SJSA1 (cell line): Measurements from ENCODE around the gene NOC2L. TPM values are rescaled to one million over a fixed set of nuclear protein-coding genes. Genes with fewer than 3 reads are reported as not detected.

Source experiments
- DNase-seq, 2 experiments: peaks; one replicate each; pipeline ENCODE4 v3.0.0-alpha.2; 2015 to 2020; ENCODE audit warnings: low spot score in 2 of 2, low read depth in 1 of 2
- H3K27ac ChIP-seq: fragments of 250-450 bp; sonication (Bioruptor Pico); 2 replicates; pipeline ENCODE4 v1.5.1; 2020; ENCODE audit warnings: mild to moderate bottlenecking, moderate library complexity
- H3K27me3 ChIP-seq: fragments of 250-450 bp; sonication (Bioruptor Pico); replicated peaks from 2 replicates; pipeline ENCODE4 v1.5.1; 2020; ENCODE audit warnings: mild to moderate bottlenecking, moderate library complexity
- H3K36me3 ChIP-seq: fragments of 250-450 bp; sonication (Bioruptor Pico); 2 replicates; pipeline ENCODE4 v1.5.1; 2020; ENCODE audit warnings: mild to moderate bottlenecking
- H3K4me1 ChIP-seq: fragments of 250-450 bp; sonication (Bioruptor Pico); replicated peaks from 2 replicates; pipeline ENCODE4 v1.6.1; 2021; ENCODE audit warnings: mild to moderate bottlenecking
- H3K4me3 ChIP-seq: fragments of 250-450 bp; sonication (Bioruptor Pico); 2 replicates; pipeline ENCODE4 v1.5.1; 2020; ENCODE audit warnings: mild to moderate bottlenecking
- H3K9me3 ChIP-seq: fragments of 250-450 bp; sonication (Bioruptor Pico); replicated peaks from 2 replicates; pipeline ENCODE4 v1.5.1; 2020; ENCODE audit warnings: mild to moderate bottlenecking
- total RNA-seq: library from RNA; depleted of rRNA; stranded (reverse); fragments of >200 nt; shearing (Covaris generic); gene quantifications from 2 replicates; pipeline ENCODE4 v1.2.3, GENCODE V29; 2014

NOC2L gene
- total RNA-seq, 1 experiment from 2014 or later, result 129 TPM

GRCh38 chr1:934991-935750 is 23.9 kb downstream of the NOC2L start:
- Histone ChIP-seq H3K9me3 (no peaks in the 10 kb centered on the region), H3K4me1 (peaks cover 47% of the 10 kb centered on the region), H3K27me3 (no peaks in the 10 kb centered on the region), H3K4me3 (no peak overlapping the region), H3K27ac (no peak overlapping the region), H3K36me3 (peaks cover 47% of the 10 kb centered on the region)
- no peak for DNase-seq

GRCh38 chr1:933603-933940 is 25.5 kb downstream of the NOC2L start:
- no peak for DNase-seq
- Histone ChIP-seq H3K9me3 (no peaks in the 10 kb centered on the region), H3K27me3 (no peaks in the 10 kb centered on the region), H3K36me3 (peaks cover 42% of the 10 kb centered on the region), H3K4me3 (no peak overlapping the region), H3K27ac (no peak overlapping the region), H3K4me1 (peaks cover 32% of the 10 kb centered on the region)

GRCh38 chr1:932776-933602 is 26.1 kb downstream of the NOC2L start:
- peaks cover 27% of the 10 kb centered on the region for H3K4me1 ChIP-seq
- DNase-seq, result no peak
- H3K27ac ChIP-seq, result no peak overlapping the region
- peaks cover 46% of the 10 kb centered on the region for H3K36me3 ChIP-seq
- H3K9me3 ChIP-seq, result no peaks in the 10 kb centered on the region
- H3K27me3 ChIP-seq, result no peaks in the 10 kb centered on the region
- H3K4me3 ChIP-seq, result no peak overlapping the region

- H3K36me3 ChIP-seq, result peaks cover 50% of the 10 kb centered on the region
- no peak overlapping the region for H3K27ac ChIP-seq
- no peaks in the 10 kb centered on the region for H3K27me3 ChIP-seq
- peaks cover 20% of the 10 kb centered on the region for H3K4me1 ChIP-seq
- no peaks in the 10 kb centered on the region for H3K9me3 ChIP-seq
- H3K4me3 ChIP-seq, result no peak overlapping the region
- DNase-seq, result no peak
Observed at GRCh38 chr1:932173-932510, 26.9 kb downstream of the NOC2L start.

GRCh38 chr1:931380-932172 is 27.5 kb downstream of the NOC2L start:
- H3K4me3 ChIP-seq, result no peak overlapping the region
- peaks cover 51% of the 10 kb centered on the region for H3K36me3 ChIP-seq
- H3K27me3 ChIP-seq, result no peaks in the 10 kb centered on the region
- DNase-seq, result no peak
- H3K9me3 ChIP-seq, result no peaks in the 10 kb centered on the region
- peaks cover 17% of the 10 kb centered on the region for H3K4me1 ChIP-seq
- H3K27ac ChIP-seq, result no peak overlapping the region

- H3K9me3 ChIP-seq, result no peaks in the 10 kb centered on the region
- DNase-seq, result no peak
- no peak overlapping the region for H3K4me3 ChIP-seq
- H3K27ac ChIP-seq, result no peak overlapping the region
- no peaks in the 10 kb centered on the region for H3K27me3 ChIP-seq
- H3K36me3 ChIP-seq, result peaks cover 58% of the 10 kb centered on the region
- peaks cover 19% of the 10 kb centered on the region for H3K4me1 ChIP-seq
Observed at GRCh38 chr1:930633-931138, 28.4 kb downstream of the NOC2L start.

GRCh38 chr1:929712-930632 is 29.1 kb downstream of the NOC2L start:
- Histone ChIP-seq H3K27ac (no peak overlapping the region), H3K36me3 (peaks cover 59% of the 10 kb centered on the region), H3K9me3 (no peaks in the 10 kb centered on the region), H3K27me3 (no peaks in the 10 kb centered on the region), H3K4me1 (peaks cover 16% of the 10 kb centered on the region), H3K4me3 (no peak overlapping the region)
- DNase-seq, result no peak

GRCh38 chr1:928825-929661 is 30.0 kb downstream of the NOC2L start:
- Histone ChIP-seq H3K27ac (no peak overlapping the region), H3K4me1 (peaks cover 21% of the 10 kb centered on the region), H3K4me3 (no peak overlapping the region), H3K36me3 (peaks cover 68% of the 10 kb centered on the region), H3K27me3 (no peaks in the 10 kb centered on the region), H3K9me3 (no peaks in the 10 kb centered on the region; the same call in 1 of the 2 replicates)
- no peak for DNase-seq

GRCh38 chr1:927748-928147 is 31.3 kb downstream of the NOC2L start:
- Histone ChIP-seq H3K4me3 (no peak overlapping the region), H3K27ac (no peak overlapping the region), H3K4me1 (peaks cover 34% of the 10 kb centered on the region), H3K9me3 (no peaks in the 10 kb centered on the region; the same call in 1 of the 2 replicates), H3K36me3 (peaks cover 71% of the 10 kb centered on the region), H3K27me3 (no peaks in the 10 kb centered on the region)
- DNase-seq, result no peak

GRCh38 chr1:927234-927633 is 31.8 kb downstream of the NOC2L start:
- Histone ChIP-seq H3K36me3 (peaks cover 77% of the 10 kb centered on the region), H3K27ac (no peak overlapping the region), H3K9me3 (no peaks in the 10 kb centered on the region; the same call in 1 of the 2 replicates), H3K4me1 (peaks cover 35% of the 10 kb centered on the region), H3K4me3 (no peak overlapping the region), H3K27me3 (no peaks in the 10 kb centered on the region)
- DNase-seq, result no peak

GRCh38 chr1:925561-926421 is 33.3 kb downstream of the NOC2L start:
- Histone ChIP-seq H3K4me3 (peak overlapping the region; percentile 93), H3K36me3 (peaks cover 79% of the 10 kb centered on the region), H3K27me3 (no peaks in the 10 kb centered on the region), H3K9me3 (no peaks in the 10 kb centered on the region; the same call in 1 of the 2 replicates), H3K27ac (no peak overlapping the region), H3K4me1 (peaks cover 44% of the 10 kb centered on the region)
- DNase-seq, result peak; percentile 65 to 80
